Measurements from ENCODE around the gene GPR143. TPM values are rescaled to one million over a fixed set of nuclear protein-coding genes. Genes with fewer than 3 reads are reported as not detected.

The GPR143 gene
- total and polyA plus RNA-seq, 4 donors: 0.33 to 1.4 (median 0.48) TPM

GRCh38 chrX:9804444-9804843, 38.8 kb upstream of the GPR143 start:
- WGBS: 89% methylated on average over 5 of the region's 5 CpGs
- H3K4me1 ChIP-seq (ENCODE audit: control insufficient read depth in 4 of 4, insufficient read depth in 4 of 4, low read length in 3 of 4): peaks cover 0 to 11% (median 3%) of the 10 kb centered on the region in 4 donors
- H3K27ac ChIP-seq (ENCODE audit: low read depth in 1 of 2, low read length in 2 of 2): no peak overlapping the region
- no peak for DNase-seq (ENCODE audit: low spot score)
- no peak overlapping the region for H3K9ac ChIP-seq (ENCODE audit: low read depth in 1 of 2, low read length in 2 of 2)
- H3K4me3 ChIP-seq (ENCODE audit: low read depth in 1 of 3, low read length in 3 of 3): no peak overlapping the region
- no peak for TF ChIP-seq ZBTB33 (IDR thresholded peaks at IDR 0.05)
- no peak for TF ChIP-seq ATF3 (IDR thresholded peaks at IDR 0.05)
- no peak for TF ChIP-seq GABPA (IDR thresholded peaks at IDR 0.05 in 1 of 2, conservative IDR thresholded peaks at IDR 0.05 in 1 of 2)
- no peak for TF ChIP-seq TAF1 (conservative IDR thresholded peaks at IDR 0.05)
- no peak for TF ChIP-seq MAX (IDR thresholded peaks at IDR 0.05)
- no peak for TF ChIP-seq RXRA (IDR thresholded peaks at IDR 0.05)
- no peak for TF ChIP-seq HNF4A (conservative IDR thresholded peaks at IDR 0.05)
- TF ChIP-seq EGR1 (IDR thresholded peaks at IDR 0.05; ENCODE audit: low read depth in 2 of 2): no peak
- TF ChIP-seq JUND (IDR thresholded peaks at IDR 0.05): no peak
- TF ChIP-seq HNF4G (IDR thresholded peaks at IDR 0.05): no peak
- no peak for TF ChIP-seq REST (IDR thresholded peaks at IDR 0.05)
- H3K9me3 ChIP-seq (ENCODE audit: control insufficient read depth in 4 of 4, low read length in 3 of 4): peaks cover 0 to 5% (median 2%) of the 10 kb centered on the region in 4 donors
- H3K36me3 ChIP-seq (ENCODE audit: control insufficient read depth in 4 of 4, insufficient read depth in 3 of 4, low read depth in 1 of 4, low read length in 3 of 4): no peaks in the 10 kb centered on the region
- no peaks in the 10 kb centered on the region for H3K27me3 ChIP-seq (ENCODE audit: control insufficient read depth in 4 of 4, insufficient read depth in 4 of 4, low read length in 3 of 4)

- H3K36me3 ChIP-seq (ENCODE audit: control insufficient read depth in 4 of 4, insufficient read depth in 3 of 4, low read depth in 1 of 4, low read length in 3 of 4): no peaks in the 10 kb centered on the region
- no peaks in the 10 kb centered on the region for H3K27me3 ChIP-seq (ENCODE audit: control insufficient read depth in 4 of 4, insufficient read depth in 4 of 4, low read length in 3 of 4)
- WGBS: 88% methylated on average over 4 of the region's 4 CpGs
- no peak overlapping the region for H3K9ac ChIP-seq (ENCODE audit: low read depth in 1 of 2, low read length in 2 of 2)
- no peak overlapping the region for H3K4me3 ChIP-seq (ENCODE audit: low read depth in 1 of 3, low read length in 3 of 3)
- DNase-seq (ENCODE audit: low spot score): no peak
- H3K27ac ChIP-seq (ENCODE audit: low read depth in 1 of 2, low read length in 2 of 2): no peak overlapping the region
- H3K4me1 ChIP-seq (ENCODE audit: control insufficient read depth in 4 of 4, insufficient read depth in 4 of 4, low read length in 3 of 4): peaks cover 0 to 9% (median 2%) of the 10 kb centered on the region in 4 donors
- H3K9me3 ChIP-seq (ENCODE audit: control insufficient read depth in 4 of 4, low read length in 3 of 4): peaks cover 0 to 5% (median 2%) of the 10 kb centered on the region in 4 donors
- TF ChIP-seq FOXA2 (IDR thresholded peaks at IDR 0.05) (no peak), MAX (IDR thresholded peaks at IDR 0.05) (no peak), CTCF (IDR thresholded peaks at IDR 0.05; ENCODE audit: low read depth, low read length, missing input control) (no peak), RAD21 (IDR thresholded peaks at IDR 0.05) (no peak), GABPA (IDR thresholded peaks at IDR 0.05 in 1 of 2, conservative IDR thresholded peaks at IDR 0.05 in 1 of 2) (no peak), NR2F2 (IDR thresholded peaks at IDR 0.05) (no peak), FOXA1 (IDR thresholded peaks at IDR 0.05) (no peak), REST (IDR thresholded peaks at IDR 0.05) (no peak), HNF4A (conservative IDR thresholded peaks at IDR 0.05) (no peak), SP1 (IDR thresholded peaks at IDR 0.05) (no peak), TAF1 (conservative IDR thresholded peaks at IDR 0.05) (no peak), EGR1 (IDR thresholded peaks at IDR 0.05; ENCODE audit: low read depth in 2 of 2) (no peak), ZBTB33 (IDR thresholded peaks at IDR 0.05) (no peak), JUND (IDR thresholded peaks at IDR 0.05) (no peak), RXRA (IDR thresholded peaks at IDR 0.05) (no peak)
These were observed 37.1 kb upstream of the GPR143 start for GRCh38 chrX:9802737-9803136.
